MM.1S (cell line): ENCODE measurements around the gene PRADC1.

Source experiments
- DNase-seq: peaks from one replicate; pipeline ENCODE4 v3.0.0-alpha.2; 2015
- H2AFZ ChIP-seq: fragments of 300-600 bp; sonication (generic); 2 replicates; pipeline ENCODE4 v1.6.0; 2016; ENCODE audit warnings: antibody characterized with exemption, low read length
- H3F3A ChIP-seq: fragments of 300-600 bp; sonication (generic); 2 replicates; pipeline ENCODE4 v1.6.1; 2016; ENCODE audit warnings: mild to moderate bottlenecking, antibody characterized with exemption, low read length, moderate library complexity, mixed read lengths; ENCODE audit not compliant: insufficient read depth
- H3K27ac ChIP-seq: fragments of 300-600 bp; sonication (generic); 2 replicates; pipeline ENCODE4 v1.5.1; 2016; ENCODE audit warnings: mild to moderate bottlenecking, low read length
- H3K27me3 ChIP-seq: fragments of 300-600 bp; sonication (generic); replicated peaks from 2 replicates; pipeline ENCODE4 v1.6.0; 2016; ENCODE audit warnings: low read length; ENCODE audit not compliant: insufficient read depth
- H3K36me3 ChIP-seq: fragments of 300-600 bp; sonication (generic); replicated peaks from 2 replicates; pipeline ENCODE4 v1.6.1; 2016; ENCODE audit warnings: mild to moderate bottlenecking, low read length, mixed read lengths; ENCODE audit not compliant: insufficient read depth
- H3K4me1 ChIP-seq: fragments of 300-600 bp; sonication (generic); 2 replicates; pipeline ENCODE4 v1.6.1; 2016; ENCODE audit warnings: low read length, mixed read lengths
- H3K4me2 ChIP-seq: fragments of 300-600 bp; sonication (generic); 2 replicates; pipeline ENCODE4 v1.6.0; 2016; ENCODE audit warnings: low read depth, low read length
- H3K4me3 ChIP-seq: fragments of 300-600 bp; sonication (generic); 2 replicates; pipeline ENCODE4 v1.5.1; 2016; ENCODE audit warnings: low read length, mixed read lengths
- H3K79me2 ChIP-seq: fragments of 300-600 bp; sonication (generic); 2 replicates; pipeline ENCODE4 v1.6.1; 2016; ENCODE audit warnings: mixed run types, low read length, mixed read lengths
- H3K9ac ChIP-seq: fragments of 300-600 bp; sonication (generic); 2 replicates; pipeline ENCODE4 v1.6.1; 2016; ENCODE audit warnings: low read length, mixed read lengths
- H3K9me2 ChIP-seq: fragments of 300-600 bp; sonication (generic); replicated peaks from 2 replicates; pipeline ENCODE4 v1.6.1; 2016; ENCODE audit warnings: mild to moderate bottlenecking, low read length, mixed read lengths; ENCODE audit not compliant: insufficient read depth
- H3K9me3 ChIP-seq: fragments of 300-600 bp; sonication (generic); replicated peaks from 2 replicates; pipeline ENCODE4 v1.6.1; 2016; ENCODE audit warnings: mild to moderate bottlenecking, low read length, mixed read lengths; ENCODE audit not compliant: insufficient read depth
- H4K20me1 ChIP-seq: fragments of 300-600 bp; sonication (generic); 2 replicates; pipeline ENCODE4 v1.6.1; 2016; ENCODE audit warnings: mild to moderate bottlenecking, low read length, moderate library complexity, mixed read lengths; ENCODE audit not compliant: insufficient read depth
- CTCF ChIP-seq: fragments of 300-600 bp; sonication (generic); IDR thresholded peaks from 2 replicates; pipeline ENCODE4 v1.5.1; 2016; ENCODE audit warnings: antibody characterized with exemption, low read length, mixed read lengths
- EZH2 ChIP-seq: fragments of 300-600 bp; sonication (generic); optimal IDR thresholded peaks from 2 replicates; pipeline ENCODE3; 2017; ENCODE audit warnings: low read depth, mild to moderate bottlenecking, antibody characterized with exemption, low read length, mixed read lengths
- EZH2phosphoT487 ChIP-seq: fragments of 300-600 bp; sonication (generic); IDR thresholded peaks from 2 replicates; pipeline ENCODE4 v1.6.1; 2018; ENCODE audit warnings: antibody characterized with exemption, low read length

The PRADC1 gene

GRCh38 chr2:73212098-73212447 is 21.0 kb downstream of the PRADC1 start:
- Histone ChIP-seq H3K27me3 (no peaks in the 10 kb centered on the region), H3K4me3 (no peak overlapping the region), H3F3A (0 out of 2 replicates have a peak, but pooled peaks cover 4% of the 10 kb centered on the region), H3K9me3 (no peaks in the 10 kb centered on the region), H3K27ac (no peak overlapping the region), H3K9me2 (no peaks in the 10 kb centered on the region), H3K36me3 (no peaks in the 10 kb centered on the region), H2AFZ (no peak overlapping the region), H3K9ac (no peak overlapping the region), H3K79me2 (peaks cover 22% of the 10 kb centered on the region), H3K4me2 (no peak overlapping the region), H4K20me1 (no peaks in the 10 kb centered on the region), H3K4me1 (peaks cover 7% of the 10 kb centered on the region; the same call in 1 of the 2 replicates)
- DNase-seq: no peak
- TF ChIP-seq CTCF: no peak
- TF ChIP-seq EZH2: no peak
- TF ChIP-seq EZH2phosphoT487: no peak

- Histone ChIP-seq H3F3A (0 out of 2 replicates have a peak, but pooled peaks cover 4% of the 10 kb centered on the region), H3K79me2 (peaks cover 16% of the 10 kb centered on the region), H2AFZ (no peak overlapping the region), H4K20me1 (no peaks in the 10 kb centered on the region), H3K9me3 (no peaks in the 10 kb centered on the region), H3K4me1 (peaks cover 7% of the 10 kb centered on the region; the same call in 1 of the 2 replicates), H3K4me3 (no peak overlapping the region), H3K9ac (no peak overlapping the region), H3K36me3 (no peaks in the 10 kb centered on the region), H3K27me3 (0 out of 2 replicates have a peak, but pooled peaks cover 2% of the 10 kb centered on the region), H3K27ac (no peak overlapping the region), H3K9me2 (no peaks in the 10 kb centered on the region), H3K4me2 (no peak overlapping the region)
- DNase-seq: no peak
- TF ChIP-seq CTCF (no peak), EZH2 (no peak), EZH2phosphoT487 (no peak)
These were observed 22.3 kb downstream of the PRADC1 start for GRCh38 chr2:73210696-73211095.

GRCh38 chr2:73210019-73210418 is 23.0 kb downstream of the PRADC1 start:
- Histone ChIP-seq H3K4me1 (peaks cover 3% of the 10 kb centered on the region; the same call in 1 of the 2 replicates), H3K9me3 (no peaks in the 10 kb centered on the region), H2AFZ (no peak overlapping the region), H3K27ac (no peak overlapping the region), H3K79me2 (peaks cover 9% of the 10 kb centered on the region), H3F3A (0 out of 2 replicates have a peak, but pooled peaks cover 4% of the 10 kb centered on the region), H3K9me2 (no peaks in the 10 kb centered on the region), H3K4me3 (no peak overlapping the region), H3K27me3 (peaks cover 2% of the 10 kb centered on the region; the same call in 1 of the 2 replicates), H3K36me3 (no peaks in the 10 kb centered on the region), H4K20me1 (no peaks in the 10 kb centered on the region), H3K4me2 (no peak overlapping the region), H3K9ac (no peak overlapping the region)
- no peak for DNase-seq
- TF ChIP-seq EZH2 (no peak), CTCF (no peak), EZH2phosphoT487 (no peak)
